ENCODE measurements around the gene KMT2E. TPM values are rescaled to one million over a fixed set of nuclear protein-coding genes. Genes with fewer than 3 reads are reported as not detected.
"Not testable (repeated sequence)": the region's sequence is repeated elsewhere in the genome, so short reads cannot be mapped to it uniquely, and the experiment has no call there.

The KMT2E gene
- polyA plus RNA-seq, 6 donors from 2014 or later = 165 to 343 (median 213) TPM

GRCh38 chr7:104985259-104985617, 28.8 kb upstream of the KMT2E start:
- peaks cover 25 to 77% (median 35%) of the 10 kb centered on the region in 3 donors for H3K4me1 Mint-ChIP-seq
- ATAC-seq (ENCODE audit: low read depth in 2 of 2) (no peak), DNase-seq (no peak)
- no peaks in the 10 kb centered on the region for H3K27me3 Mint-ChIP-seq
- H3K4me3 Mint-ChIP-seq = peak overlapping the region in 7 of 8 donors; percentile 31 to 100 (median 98)
- H3K27ac Mint-ChIP-seq = peak overlapping the region in 5 of 6 donors; percentile 99 to 100 (median 100)
- H3K36me3 Mint-ChIP-seq = no peaks in the 10 kb centered on the region
- no peaks in the 10 kb centered on the region for H3K9me3 Mint-ChIP-seq

DNA sequence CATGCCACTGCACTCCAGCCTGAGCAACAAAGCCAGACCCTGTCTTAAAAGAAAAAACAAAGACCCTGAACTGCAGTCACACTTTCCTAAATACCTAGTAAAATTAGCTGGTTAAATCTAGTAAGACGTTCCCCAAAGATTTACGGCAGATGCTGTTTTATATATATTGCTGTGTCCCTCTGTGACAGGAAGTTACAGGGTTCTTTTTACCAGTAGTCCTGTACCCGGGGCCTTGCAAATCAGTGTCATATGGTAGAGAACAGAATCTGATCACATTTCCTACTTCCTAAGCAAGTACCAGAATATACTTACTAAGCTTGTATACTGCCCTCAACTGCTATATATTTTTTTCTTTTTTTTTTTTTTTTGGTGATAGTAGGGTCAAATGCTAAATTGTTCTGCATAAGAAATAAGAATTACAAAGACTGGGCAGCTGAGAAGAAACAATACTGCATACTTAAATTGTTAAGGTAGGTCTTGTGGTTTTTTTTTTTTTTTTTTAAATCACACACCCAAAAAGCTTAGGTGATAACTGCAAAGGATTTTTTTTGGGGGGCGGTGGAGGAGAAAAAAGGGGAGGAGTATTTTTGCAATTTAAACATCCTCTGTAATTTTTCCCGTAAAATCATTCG, 27.3 kb upstream of the KMT2E start:
- DNase-seq (no peak), ATAC-seq (ENCODE audit: low read depth in 2 of 2) (no peak)
- peak overlapping the region in 2 of 8 donors; percentile 23 to 50 for H3K4me3 Mint-ChIP-seq
- H3K36me3 Mint-ChIP-seq = no peaks in the 10 kb centered on the region
- peak overlapping the region; percentile 52 to 89 (median 64) for H3K27ac Mint-ChIP-seq
- no peaks in the 10 kb centered on the region for H3K27me3 Mint-ChIP-seq
- H3K4me1 Mint-ChIP-seq = peaks cover 17 to 77% (median 26%) of the 10 kb centered on the region in 3 donors
- H3K9me3 Mint-ChIP-seq = no peaks in the 10 kb centered on the region

DNA sequence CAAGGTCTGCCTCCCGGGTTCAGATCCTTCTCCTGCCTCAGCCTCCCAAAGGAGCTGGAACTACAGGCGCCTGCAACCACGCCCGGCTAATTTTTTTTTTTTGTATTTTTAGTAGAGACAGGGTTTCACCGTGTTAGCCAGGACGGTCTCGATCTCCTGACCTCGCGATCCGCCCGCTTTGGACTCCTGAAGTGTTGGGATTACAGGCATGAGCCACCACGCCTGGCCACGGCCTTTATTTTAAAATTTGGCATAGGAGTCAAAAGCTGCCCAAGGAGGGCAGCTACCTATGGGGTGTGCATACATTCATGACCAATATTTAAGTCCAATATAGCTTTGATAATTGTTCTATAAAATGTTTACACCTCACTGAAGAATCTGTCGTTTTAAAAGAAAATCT, 26.6 kb upstream of the KMT2E start:
- Mint-ChIP-seq H3K4me3 (peak overlapping the region in 2 of 8 donors; percentile 20 to 30), H3K27ac (peak overlapping the region in 3 of 6 donors; percentile 15 to 89 (median 86)), H3K4me1 (peaks cover 21 to 76% (median 26%) of the 10 kb centered on the region in 3 donors)
- H3K9me3 Mint-ChIP-seq; H3K27me3 Mint-ChIP-seq; H3K36me3 Mint-ChIP-seq; ATAC-seq (ENCODE audit: low read depth in 2 of 2); DNase-seq: not testable (repeated sequence)

DNA sequence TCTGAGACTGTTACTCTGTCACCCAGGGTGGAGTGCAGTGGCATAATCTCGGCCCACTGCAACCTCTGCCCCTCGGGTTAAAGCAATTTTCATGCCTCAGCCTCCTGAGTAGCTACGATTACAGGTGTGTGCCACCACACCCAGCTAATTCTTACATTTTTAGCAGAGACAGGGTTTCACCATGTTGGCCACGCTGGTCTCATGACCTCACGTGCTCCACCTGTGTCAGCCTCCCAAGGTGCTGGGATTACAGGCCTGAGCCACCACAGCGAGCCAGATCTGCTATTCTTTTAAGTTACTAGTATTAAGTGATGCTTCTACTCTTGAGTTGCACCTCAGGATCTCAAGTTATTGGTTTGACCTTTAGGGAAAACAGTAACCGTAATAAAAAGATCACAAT, 23.0 kb upstream of the KMT2E start:
- Mint-ChIP-seq H3K4me3 (no peak overlapping the region), H3K36me3 (no peaks in the 10 kb centered on the region), H3K27me3 (no peaks in the 10 kb centered on the region), H3K27ac (peak overlapping the region in 2 of 6 donors; percentile 34 to 59), H3K9me3 (no peaks in the 10 kb centered on the region), H3K4me1 (peaks cover 22 to 64% (median 28%) of the 10 kb centered on the region in 3 donors)
- DNase-seq = no peak
- ATAC-seq (ENCODE audit: low read depth in 2 of 2) = no peak

DNA sequence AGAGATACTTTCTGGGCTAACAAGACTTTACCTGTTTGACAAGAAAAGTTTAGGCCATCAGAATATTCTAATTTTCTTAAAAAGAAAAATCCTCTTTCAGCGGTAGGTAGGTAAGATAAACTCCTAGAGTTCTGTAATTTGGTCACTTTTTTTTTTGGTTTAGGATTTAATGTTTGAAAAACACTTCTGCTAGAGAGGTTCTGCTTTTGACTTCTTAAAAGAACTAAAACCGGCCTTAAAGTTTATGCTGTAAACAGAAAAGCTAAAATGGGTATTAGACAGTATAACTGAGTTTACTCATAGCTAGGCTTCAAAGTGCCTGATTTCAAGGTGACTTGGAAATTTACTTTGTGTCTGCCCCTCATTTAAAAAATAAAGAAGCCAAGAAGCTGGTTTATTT, 21.7 kb upstream of the KMT2E start:
- Mint-ChIP-seq H3K27ac (peak overlapping the region in 5 of 6 donors; percentile 56 to 82 (median 73)), H3K4me3 (peak overlapping the region in 1 of 8 donors; percentile 44), H3K27me3 (no peaks in the 10 kb centered on the region), H3K36me3 (no peaks in the 10 kb centered on the region), H3K4me1 (peaks cover 26 to 61% (median 39%) of the 10 kb centered on the region in 3 donors), H3K9me3 (no peaks in the 10 kb centered on the region)
- ATAC-seq (ENCODE audit: low read depth in 2 of 2) (no peak), DNase-seq (no peak)

DNA sequence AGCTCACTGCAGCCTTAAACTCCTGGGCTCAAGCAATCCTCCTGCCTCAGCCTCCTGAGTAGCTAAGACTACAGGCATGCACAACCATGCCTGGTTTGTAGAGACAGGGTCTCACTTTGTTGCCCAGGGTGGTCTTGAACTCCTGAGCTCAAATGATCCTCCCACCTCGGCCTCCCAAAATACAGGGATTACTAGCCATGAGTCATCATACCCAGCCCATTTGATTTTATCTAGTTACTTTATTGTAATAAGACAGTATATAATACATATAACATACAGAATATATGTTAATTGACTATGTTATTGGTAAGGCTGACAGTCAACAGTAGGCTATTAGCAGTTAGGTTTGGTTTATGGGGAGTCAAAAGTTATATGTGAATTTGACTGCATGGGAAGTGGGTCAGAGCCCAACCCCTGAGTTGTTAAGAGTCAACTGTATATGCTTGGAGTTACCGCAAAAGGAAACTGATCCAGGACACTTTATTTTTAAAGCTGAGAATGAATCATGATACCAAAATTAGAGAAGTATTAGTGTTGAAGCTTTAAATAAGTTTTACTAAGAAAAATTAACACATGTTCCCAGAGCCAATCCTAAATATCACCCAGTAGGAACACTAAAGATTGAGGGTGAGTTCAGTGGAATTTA, 20.7 kb upstream of the KMT2E start:
- ATAC-seq (ENCODE audit: low read depth in 2 of 2) = no peak
- Mint-ChIP-seq H3K27me3 (no peaks in the 10 kb centered on the region), H3K4me3 (no peak overlapping the region), H3K9me3 (no peaks in the 10 kb centered on the region), H3K36me3 (no peaks in the 10 kb centered on the region), H3K4me1 (peaks cover 28 to 63% (median 40%) of the 10 kb centered on the region in 3 donors), H3K27ac (peak overlapping the region in 5 of 6 donors; percentile 19 to 75 (median 65))
- no peak for DNase-seq

DNA sequence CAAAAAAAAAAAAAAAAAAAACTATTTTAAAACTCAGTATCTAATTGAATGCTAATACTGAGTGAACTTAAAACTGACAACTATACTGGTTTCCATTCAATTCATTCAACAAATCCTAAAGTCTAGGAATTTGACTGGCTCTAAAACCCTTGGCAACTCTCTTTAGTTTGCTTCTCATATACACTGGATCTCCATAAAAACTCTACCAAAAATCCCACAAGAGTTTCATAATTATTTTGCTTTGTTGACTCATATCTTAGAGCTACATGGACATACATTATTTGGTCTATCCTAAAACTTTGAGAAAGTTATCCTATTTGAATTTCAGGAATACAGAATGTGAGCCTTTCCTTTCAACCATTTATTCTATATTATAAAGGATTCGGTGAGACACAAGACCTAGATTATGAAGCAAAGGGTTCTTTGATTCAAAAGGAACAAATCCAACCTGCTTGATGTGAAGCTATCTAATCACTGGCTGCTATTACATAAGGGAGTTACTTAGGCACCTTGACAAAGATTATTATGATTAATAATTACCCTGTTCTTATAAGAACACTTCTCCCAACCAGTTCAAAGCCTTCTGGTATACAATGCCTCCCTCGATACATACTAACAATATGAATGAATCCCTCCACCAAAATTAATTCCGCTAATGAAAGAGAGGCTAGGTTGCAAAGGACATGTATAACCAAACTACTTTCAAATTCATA, 15.8 kb upstream of the KMT2E start:
- peak overlapping the region in 2 of 8 donors; percentile 4 to 15 for H3K4me3 Mint-ChIP-seq

GRCh38 chr7:105000200-105000599, 13.8 kb upstream of the KMT2E start:
- DNase-seq = no peak
- peak overlapping the region in 4 of 8 donors; percentile 1 to 18 (median 4) for H3K4me3 Mint-ChIP-seq
- H3K27ac Mint-ChIP-seq = peak overlapping the region; percentile 22 to 88 (median 70)
- no peaks in the 10 kb centered on the region for H3K9me3 Mint-ChIP-seq
- no peaks in the 10 kb centered on the region for H3K27me3 Mint-ChIP-seq
- H3K36me3 Mint-ChIP-seq = peaks cover 7 to 11% of the 10 kb centered on the region in 2 donors
- no peak for ATAC-seq (ENCODE audit: low read depth in 2 of 2)
- peaks cover 57 to 91% (median 62%) of the 10 kb centered on the region in 3 donors for H3K4me1 Mint-ChIP-seq

More for the DNA sequence above, 15.8 kb upstream of the KMT2E start:
- no peak for DNase-seq
- Mint-ChIP-seq H3K27ac (peak overlapping the region in 4 of 6 donors; percentile 36 to 76 (median 69)), H3K4me1 (peaks cover 46 to 82% (median 55%) of the 10 kb centered on the region in 3 donors), H3K27me3 (no peaks in the 10 kb centered on the region), H3K9me3 (no peaks in the 10 kb centered on the region), H3K36me3 (peaks cover 7 to 8% of the 10 kb centered on the region in 2 donors)
- no peak for ATAC-seq (ENCODE audit: low read depth in 2 of 2)

GRCh38 chr7:105000927-105001336, 13.1 kb upstream of the KMT2E start:
- peak overlapping the region in 3 of 8 donors; percentile 24 to 44 (median 39) for H3K4me3 Mint-ChIP-seq
- no peak for DNase-seq
- peaks cover 7 to 15% of the 10 kb centered on the region in 2 donors for H3K36me3 Mint-ChIP-seq
- H3K27ac Mint-ChIP-seq = peak overlapping the region; percentile 33 to 91 (median 64)
- ATAC-seq (ENCODE audit: low read depth in 2 of 2) = no peak
- peaks cover 52 to 87% (median 59%) of the 10 kb centered on the region in 3 donors for H3K4me1 Mint-ChIP-seq
- H3K9me3 Mint-ChIP-seq = no peaks in the 10 kb centered on the region
- H3K27me3 Mint-ChIP-seq = no peaks in the 10 kb centered on the region

DNA sequence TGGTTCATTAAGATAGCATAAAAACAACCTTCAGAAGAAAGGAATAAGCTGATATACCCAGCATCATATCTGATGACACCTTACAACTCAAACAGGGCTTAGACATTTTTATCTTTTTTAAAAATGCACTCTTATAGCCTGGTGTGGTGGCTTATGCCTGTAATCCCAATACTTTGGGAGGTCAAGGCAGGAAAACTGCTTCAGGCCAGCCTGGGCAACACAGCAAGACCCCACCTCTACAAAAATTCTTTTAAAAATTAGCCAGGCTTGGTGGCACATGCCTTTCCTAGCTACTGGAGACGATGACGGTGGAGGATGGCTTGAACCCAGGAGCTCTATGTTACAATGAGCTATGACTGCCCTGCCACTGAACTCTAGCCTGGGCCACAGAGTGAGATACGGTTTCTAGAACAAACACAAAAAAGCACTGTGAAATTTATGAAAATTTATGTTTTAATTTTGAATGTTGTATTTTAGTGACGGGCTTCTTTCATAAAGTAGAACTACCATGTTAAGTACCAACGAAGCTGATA, 12.3 kb upstream of the KMT2E start:
- Mint-ChIP-seq H3K9me3 (no peaks in the 10 kb centered on the region), H3K4me3 (peak overlapping the region in 1 of 8 donors; percentile 0), H3K4me1 (peaks cover 51 to 86% (median 59%) of the 10 kb centered on the region in 3 donors), H3K27me3 (no peaks in the 10 kb centered on the region), H3K27ac (peak overlapping the region; percentile 38 to 86 (median 58)), H3K36me3 (peaks cover 11 to 15% of the 10 kb centered on the region in 2 donors)
- DNase-seq (no peak), ATAC-seq (ENCODE audit: low read depth in 2 of 2) (no peak)

GRCh38 chr7:105003275-105003674, 10.7 kb upstream of the KMT2E start:
- ATAC-seq (ENCODE audit: low read depth in 2 of 2) (no peak), DNase-seq (no peak)
- peak overlapping the region in 5 of 8 donors; percentile 12 to 59 (median 30) for H3K4me3 Mint-ChIP-seq
- H3K27ac Mint-ChIP-seq = peak overlapping the region; percentile 15 to 81 (median 56)
- H3K36me3 Mint-ChIP-seq = peaks cover 15 to 17% of the 10 kb centered on the region in 2 donors
- peaks cover 51 to 88% (median 68%) of the 10 kb centered on the region in 3 donors for H3K4me1 Mint-ChIP-seq
- no peaks in the 10 kb centered on the region for H3K9me3 Mint-ChIP-seq
- H3K27me3 Mint-ChIP-seq = no peaks in the 10 kb centered on the region

GRCh38 chr7:105003872-105004510, 10.0 kb upstream of the KMT2E start:
- no peak for DNase-seq
- Mint-ChIP-seq H3K36me3 (peaks cover 16 to 20% of the 10 kb centered on the region in 2 donors), H3K9me3 (no peaks in the 10 kb centered on the region), H3K27me3 (no peaks in the 10 kb centered on the region), H3K4me3 (peak overlapping the region in 5 of 8 donors; percentile 6 to 79 (median 17)), H3K4me1 (peaks cover 48 to 88% (median 69%) of the 10 kb centered on the region in 3 donors), H3K27ac (peak overlapping the region; percentile 25 to 81 (median 58))
- ATAC-seq (ENCODE audit: low read depth in 2 of 2) = no peak

Measured in naive B cell (primary cell).